AG10803 (cell line): ENCODE data around the gene CDH11.

Source experiments
- DNase-seq: peaks from one replicate; pipeline ENCODE4 v3.0.0; 2010; ENCODE audit warnings: low read depth
- H3K4me3 ChIP-seq: 2 replicates; pipeline ENCODE4 v1.5.1; 2011; ENCODE audit warnings: mild to moderate bottlenecking, low read length, control low read depth
- CTCF ChIP-seq: conservative IDR thresholded peaks from 2 replicates; pipeline ENCODE4 v1.5.1; 2011; ENCODE audit warnings: mild to moderate bottlenecking, low read length, control low read depth, inconsistent platforms

CDH11 gene

GRCh38 chr16:64977206-64977920 lies 144.5 kb downstream of the CDH11 start:
- H3K4me3 ChIP-seq = no peak overlapping the region
- no peak for TF ChIP-seq CTCF
- DNase-seq = peak; percentile 75

DNA sequence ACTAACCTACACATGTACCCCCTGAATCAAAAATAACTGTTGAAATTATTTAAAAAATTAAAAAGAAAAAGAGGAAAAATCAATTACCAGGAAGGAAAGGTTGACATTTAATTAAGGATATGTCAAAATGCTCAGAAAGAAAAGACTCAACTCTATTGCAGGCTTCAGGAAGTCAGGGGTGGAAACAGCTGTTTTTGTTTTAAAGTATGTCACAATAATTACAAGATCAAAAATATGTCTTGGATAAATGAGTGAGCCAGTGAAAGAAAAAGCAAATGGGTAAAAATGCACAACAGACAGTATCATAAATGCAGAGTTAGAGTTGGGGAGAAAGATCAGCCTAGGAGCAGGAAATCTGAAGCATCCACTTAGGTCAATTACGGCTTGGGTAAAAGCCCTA lies 146.0 kb downstream of the CDH11 start:
- peak; percentile 65 for DNase-seq
- TF ChIP-seq CTCF = no peak
- H3K4me3 ChIP-seq = no peak overlapping the region

DNA sequence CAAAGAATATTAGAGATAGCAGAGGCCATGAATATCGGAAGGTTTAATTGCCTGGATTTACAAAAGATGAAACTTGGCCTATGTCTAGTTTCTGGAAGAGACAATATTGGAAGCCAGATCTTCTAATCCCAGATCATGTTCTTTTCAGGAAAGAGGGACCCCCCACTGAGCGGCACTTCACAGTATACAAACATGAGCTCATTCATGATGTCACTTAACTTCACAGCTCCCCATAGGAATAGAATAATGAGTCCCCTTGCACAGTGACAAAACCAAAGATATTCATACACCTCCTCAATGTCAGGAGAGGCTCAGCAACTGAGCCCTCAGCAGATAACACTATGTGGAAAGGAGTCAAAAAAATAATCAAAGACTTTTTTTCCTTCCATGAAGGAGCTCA lies 147.5 kb downstream of the CDH11 start:
- TF ChIP-seq CTCF = no peak
- H3K4me3 ChIP-seq = no peak overlapping the region
- DNase-seq = no peak

GRCh38 chr16:64973171-64973570 lies 148.7 kb downstream of the CDH11 start:
- TF ChIP-seq CTCF = no peak
- no peak overlapping the region for H3K4me3 ChIP-seq
- no peak for DNase-seq

GRCh38 chr16:64971171-64971570 lies 150.7 kb downstream of the CDH11 start:
- TF ChIP-seq CTCF = no peak

GRCh38 chr16:64969221-64969620 lies 152.6 kb downstream of the CDH11 start:
- TF ChIP-seq CTCF = no peak
- H3K4me3 ChIP-seq = no peak overlapping the region
- peak; percentile 48 for DNase-seq

More at GRCh38 chr16:64971171-64971570, 150.7 kb downstream of the CDH11 start:
- no peak for DNase-seq
- H3K4me3 ChIP-seq = no peak overlapping the region

DNA sequence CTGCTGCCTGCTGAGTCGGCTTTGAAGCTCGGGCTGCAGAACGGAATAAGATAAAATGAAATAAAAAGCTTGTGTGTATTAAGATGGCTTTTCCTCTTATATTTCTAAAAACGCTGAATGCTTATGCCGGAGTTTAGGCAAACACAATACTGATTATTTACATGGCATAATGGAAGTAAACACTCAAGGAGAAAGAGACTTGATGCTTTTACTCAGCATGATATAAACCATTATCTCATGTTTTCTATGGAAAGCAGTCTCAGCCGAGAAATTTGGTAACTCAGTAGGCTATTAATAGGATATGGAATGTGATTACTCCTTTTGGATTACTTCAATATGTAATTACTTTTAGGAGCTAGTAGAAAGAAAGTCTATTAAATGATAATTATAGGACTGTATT lies 153.3 kb downstream of the CDH11 start:
- H3K4me3 ChIP-seq = no peak overlapping the region
- no peak for TF ChIP-seq CTCF
- DNase-seq = no peak
